GM19372 (cell line): ENCODE results near the gene MOK.

Experiments
- ATAC-seq: cut with Tn5 transposase; IDR thresholded peaks from one replicate; pipeline ENCODE4 v1.9.1; 2021; ENCODE audit warnings: mild to moderate bottlenecking, low read depth, moderate library complexity; ENCODE audit not compliant: unreplicated experiment

Gene MOK

DNA sequence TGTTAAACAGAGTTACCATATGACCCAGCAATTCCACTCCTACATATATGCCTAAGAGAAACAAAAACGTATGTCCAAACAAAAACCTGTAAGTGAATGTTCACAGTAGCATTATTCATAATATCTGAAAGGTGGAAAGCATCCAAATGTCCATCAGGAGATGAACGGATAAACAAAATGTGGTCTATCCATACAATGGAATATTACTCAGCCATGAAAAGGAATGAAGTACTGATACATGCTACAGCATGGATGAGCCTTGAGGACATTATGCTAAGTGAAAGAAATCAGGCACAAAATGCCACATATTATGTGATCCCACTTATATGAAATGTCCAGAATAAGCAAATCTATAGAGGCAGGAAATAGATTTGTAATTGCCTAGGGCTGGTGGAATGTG, 16.8 kb downstream of the MOK start:
- no peak for ATAC-seq

DNA sequence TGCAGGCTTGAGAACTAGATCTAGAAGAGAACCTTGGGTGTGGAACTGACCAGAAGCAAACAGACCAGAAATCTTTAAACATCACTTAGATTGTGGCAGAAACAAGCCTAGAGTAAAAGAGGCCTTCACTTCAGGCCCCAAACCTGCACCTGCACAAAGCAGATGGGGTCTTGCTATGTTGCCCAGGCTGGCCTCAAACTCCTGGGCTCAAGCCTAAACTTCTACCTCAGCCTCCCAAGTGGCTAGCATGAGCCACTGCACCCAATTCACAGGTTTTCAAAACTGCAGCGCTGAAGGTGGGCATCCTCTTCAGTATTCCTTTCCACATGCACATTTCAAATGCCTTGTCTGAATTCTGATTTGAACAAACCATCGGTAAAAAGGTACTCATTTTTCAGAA, 19.9 kb downstream of the MOK start:
- ATAC-seq: no peak

DNA sequence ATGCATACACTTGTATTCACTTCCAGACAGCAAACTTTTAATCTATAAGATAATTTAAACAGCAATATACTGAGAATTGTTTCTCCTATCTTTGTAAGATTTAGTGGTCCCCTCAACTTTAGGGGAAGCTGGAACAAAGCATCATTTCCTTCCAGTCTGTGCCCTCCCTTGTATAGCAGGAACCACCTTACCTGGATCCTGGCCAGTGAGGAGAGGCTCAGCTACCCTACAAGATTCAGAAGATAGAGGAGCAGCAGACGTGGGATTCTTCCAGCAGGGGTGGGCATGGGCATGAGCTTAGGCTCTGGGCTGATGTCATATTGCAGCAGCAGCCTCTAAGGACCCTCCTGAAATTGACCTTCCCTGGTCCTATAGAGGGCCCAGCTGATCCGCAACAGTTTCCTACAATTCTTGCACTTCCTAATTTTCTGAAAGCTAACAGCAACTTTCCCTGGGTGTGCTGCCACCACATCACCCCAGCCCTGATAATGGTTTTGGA, 21.3 kb downstream of the MOK start:
- ATAC-seq: no peak

DNA sequence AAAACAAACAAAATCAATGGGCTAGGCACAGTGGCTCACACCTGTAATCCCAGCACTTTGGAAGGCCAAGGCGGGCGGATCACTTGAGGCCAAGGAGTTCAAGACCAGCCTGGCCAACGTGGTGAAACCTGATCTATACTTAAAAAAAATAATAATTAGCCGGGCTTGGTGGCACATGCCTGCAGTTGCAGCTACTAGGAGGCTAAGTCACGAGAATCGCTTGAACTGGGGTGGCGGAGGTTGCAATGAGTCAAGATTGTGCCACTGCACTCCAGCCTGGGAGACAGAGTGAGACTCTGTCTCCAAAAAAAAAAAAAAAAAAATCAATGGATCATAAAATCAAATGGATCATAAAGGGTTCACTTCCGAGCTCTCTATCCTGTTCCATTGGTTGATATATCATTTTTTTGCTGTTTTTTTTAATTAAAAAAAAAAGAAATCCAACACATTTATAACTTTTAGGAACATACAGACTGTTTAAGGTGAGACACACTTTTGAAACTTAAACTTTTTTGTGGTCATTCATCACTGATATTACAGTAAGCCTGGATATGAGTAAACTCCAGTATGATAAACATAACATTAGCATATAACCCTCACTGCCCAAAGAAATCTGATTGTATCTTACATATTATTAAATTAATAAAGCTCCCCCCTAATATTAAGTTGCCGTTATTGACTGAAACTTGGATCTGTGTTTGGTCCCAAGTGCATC, 22.1 kb downstream of the MOK start:
- no peak for ATAC-seq

DNA sequence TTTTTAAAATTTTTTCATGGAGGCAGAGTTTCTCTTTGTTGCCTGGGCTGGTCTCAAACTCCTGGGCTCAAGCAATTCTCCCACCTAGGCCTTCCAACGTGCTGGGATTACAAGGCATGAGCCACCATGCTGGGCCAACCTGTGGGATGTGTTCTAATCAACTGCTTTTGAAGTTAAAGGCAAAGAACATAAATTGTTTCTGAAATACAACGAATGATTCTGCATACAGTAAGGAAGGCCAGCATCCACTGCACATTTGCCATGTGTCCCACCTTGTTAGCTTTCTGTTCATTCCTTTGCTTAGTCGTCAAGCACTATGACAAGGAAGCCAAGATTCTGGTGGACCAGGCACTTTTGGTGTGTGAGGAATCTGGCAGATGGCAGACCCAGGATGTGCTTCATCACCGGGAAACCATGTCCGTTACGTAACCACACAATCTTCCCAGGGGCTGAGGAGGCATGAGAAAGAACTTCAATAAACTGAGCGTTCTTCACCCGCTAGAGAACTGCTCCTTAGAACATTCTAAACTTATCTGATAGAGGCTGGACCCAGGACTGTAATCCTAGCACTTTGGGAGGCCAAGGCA, 24.5 kb downstream of the MOK start:
- no peak for ATAC-seq

DNA sequence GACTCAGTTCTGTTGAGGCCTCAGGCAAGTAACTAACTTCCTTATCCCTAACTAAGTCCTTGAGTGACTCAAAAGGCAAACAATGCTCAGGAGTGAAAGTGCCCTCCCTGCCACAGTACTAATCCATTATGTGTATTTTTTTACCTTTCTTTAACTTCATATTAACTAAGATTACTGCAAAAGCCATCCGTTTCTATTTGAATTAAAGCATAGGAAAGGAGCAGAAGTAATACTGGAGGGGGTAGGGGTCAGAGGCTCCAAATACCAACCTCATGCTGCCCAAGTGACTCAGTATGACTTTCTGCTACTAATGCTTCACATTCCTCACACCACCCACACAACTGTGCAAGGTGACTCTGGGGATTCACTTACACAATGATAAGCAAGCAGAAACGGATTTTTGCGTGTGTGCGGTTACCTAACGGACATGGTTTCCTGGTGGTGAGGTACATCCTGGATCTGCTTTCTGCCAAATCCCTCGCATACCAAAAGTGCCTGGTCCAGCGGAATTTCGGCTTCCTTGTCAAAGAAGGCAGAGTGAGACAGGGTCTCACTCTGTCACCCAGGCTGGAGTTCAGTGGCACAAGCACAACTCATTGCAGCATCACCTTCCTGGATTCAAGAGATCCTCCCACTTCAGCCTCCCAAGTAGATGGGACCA, 25.1 kb downstream of the MOK start:
- no peak for ATAC-seq

DNA sequence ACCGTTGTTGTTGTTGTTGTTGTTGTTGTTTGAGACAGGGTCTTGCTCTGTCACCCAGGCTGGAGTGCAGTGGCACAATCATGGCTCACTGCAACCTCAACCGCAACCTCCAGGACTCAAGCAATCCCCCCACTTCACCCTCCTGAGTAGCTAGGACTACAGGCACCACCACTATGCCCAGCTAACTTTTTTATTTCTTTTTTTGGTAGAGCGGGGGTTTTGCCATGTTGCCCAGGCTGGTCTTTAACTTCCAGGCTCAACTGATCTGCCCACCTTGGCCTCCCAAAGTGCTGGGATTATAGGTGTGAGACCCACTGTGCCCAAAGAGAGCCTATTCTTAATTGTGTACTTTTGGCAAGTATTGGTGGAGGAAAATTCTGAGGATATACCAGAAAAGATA, 25.7 kb downstream of the MOK start:
- no peak for ATAC-seq

DNA sequence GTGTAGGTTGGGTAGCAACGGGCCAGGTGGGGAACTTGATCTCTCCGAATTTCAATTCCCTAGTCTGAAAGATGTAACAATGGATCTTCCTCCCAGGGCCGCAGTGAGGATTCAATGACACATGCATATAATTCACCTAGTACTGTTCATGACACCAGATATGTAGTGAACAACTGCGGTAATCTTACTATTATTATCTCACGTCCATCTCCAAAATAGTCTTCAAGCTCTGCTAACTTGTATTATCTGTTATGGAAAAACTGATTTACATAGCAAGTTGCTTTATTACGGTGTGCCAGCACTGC, 26.4 kb downstream of the MOK start:
- ATAC-seq: no peak

DNA sequence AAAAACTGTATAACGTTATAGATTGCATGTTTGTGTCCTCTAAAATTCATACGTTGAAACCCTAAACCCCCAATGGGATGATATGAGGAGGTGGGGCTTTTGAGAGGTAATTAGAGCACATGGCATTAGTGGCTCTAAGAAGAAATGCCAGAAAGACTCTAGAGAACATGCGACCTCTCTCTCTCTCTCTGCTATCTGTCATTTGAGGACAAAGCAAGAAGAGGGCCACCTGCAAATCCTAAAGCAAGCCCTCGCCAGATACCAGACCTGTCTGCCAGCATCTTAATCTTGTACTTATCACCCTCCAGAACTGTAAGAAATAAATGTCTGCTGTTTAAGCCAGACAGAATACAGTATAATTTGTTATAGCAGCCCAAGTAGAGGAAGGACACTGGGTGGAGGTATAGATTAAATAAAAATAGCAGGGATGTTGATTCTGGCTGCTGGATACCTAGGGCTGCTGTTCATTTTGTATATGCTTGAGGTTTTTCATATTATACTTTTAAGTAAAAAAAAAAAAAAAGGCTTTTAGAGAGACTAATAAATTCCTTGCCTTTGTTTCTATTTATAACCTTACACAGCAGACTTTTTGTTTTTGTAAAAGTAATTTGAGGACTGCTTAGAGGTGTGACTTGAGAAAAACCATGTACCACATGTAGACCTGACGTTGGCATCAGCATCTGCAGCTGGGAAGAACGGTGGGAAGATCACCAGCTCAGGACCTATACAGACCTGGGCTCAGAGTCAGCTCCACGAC, 26.9 kb downstream of the MOK start:
- ATAC-seq: no peak

DNA sequence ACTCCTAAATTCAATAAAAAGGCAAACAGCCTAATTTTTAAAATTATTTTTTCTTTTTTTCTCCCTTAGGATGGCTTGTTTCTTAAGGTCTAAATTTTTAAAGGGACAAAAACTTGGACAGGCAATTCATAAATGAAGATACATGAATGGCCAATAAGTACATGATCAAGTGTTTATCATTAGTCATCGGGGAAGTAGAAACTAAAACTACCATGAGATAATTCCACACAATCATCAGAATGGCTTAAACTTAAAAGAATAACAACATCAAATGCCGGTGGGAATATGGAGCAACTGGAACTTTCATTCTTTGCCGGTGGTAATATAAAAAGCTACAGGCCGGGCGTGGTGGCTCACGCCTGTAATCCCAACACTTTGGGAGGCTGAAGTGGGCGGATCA, 29.1 kb downstream of the MOK start:
- ATAC-seq: no peak

DNA sequence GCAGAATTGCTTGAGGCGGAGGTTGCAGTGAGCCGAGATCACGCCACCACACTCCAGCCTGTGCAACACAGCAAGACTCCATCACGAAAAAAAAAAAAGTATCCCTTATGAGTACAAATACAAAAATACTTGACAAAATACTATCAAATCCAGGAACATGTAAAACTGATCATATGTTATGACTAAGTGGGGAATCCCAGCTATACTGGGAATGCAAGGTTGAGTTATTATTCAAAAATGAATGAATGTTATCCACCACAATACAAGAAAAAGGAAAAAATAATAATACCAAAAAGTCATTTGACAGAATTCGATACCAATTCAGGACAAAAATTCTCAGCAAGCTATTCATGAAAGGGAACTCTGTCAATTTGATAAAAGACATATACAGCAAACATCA, 32.6 kb downstream of the MOK start:
- no peak for ATAC-seq

DNA sequence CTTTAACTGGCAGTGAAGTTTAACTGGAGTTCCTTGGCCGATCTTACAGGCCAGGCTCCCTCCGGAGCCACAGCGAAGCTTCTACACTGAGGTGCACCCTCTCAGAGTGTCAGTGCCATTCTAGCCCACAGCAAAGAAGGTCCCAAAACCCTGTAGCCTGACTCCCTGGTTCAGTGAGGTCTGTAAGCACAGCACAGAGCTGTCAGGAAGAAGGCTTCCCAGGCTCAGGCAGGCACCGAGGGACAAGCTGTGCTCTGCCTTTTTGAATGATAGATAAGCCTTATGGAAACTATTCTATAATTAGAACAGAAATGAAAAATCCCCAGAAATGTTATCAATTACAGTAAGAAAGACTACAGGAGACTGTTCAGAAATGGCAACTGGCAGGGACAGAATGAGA, 40.2 kb downstream of the MOK start:
- ATAC-seq: no peak

DNA sequence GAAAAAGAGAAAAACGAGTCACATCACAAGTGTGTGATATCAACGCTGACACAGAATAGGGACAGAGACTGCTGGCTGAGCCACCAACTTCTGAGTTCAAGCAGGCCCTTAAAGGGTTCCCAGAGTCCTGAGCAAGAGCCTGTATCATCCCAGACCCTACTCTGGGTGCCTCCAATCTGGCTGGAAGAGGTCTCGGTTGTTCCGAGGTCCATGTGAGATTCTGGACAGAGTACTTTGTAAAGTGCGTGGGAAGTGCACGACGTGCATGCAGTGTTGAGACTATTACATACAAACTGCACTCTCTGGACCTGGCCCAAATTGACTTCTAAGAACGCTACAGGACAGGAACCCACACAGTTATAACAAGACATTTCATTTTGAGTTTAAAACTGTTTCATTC, 40.6 kb downstream of the MOK start:
- ATAC-seq: no peak

DNA sequence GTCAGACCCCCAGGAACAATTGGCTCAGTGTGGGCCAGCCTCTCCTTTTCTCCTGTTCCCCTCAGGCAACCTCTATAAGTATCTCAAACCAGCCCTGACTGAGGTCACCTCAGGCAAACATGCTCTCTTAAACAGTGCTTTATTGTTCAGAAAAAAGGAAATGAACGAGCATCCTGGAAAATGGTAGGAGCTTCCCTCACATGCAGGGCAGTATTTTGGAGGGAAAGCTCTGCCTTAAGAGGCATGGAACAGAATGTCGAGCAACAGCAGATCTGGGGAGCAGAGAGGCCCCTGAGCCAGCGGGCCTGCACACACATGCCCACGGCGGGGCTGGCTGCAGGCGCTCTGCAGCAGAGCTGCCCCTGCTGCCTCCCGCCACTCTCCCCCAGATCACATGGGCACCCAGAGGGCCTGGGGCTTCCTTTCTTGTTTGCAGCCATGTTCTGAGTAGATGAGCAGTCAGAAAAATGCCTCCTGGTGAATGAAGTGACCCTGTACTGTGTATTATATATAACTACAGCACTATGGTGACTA, 42.0 kb downstream of the MOK start:
- no peak for ATAC-seq

DNA sequence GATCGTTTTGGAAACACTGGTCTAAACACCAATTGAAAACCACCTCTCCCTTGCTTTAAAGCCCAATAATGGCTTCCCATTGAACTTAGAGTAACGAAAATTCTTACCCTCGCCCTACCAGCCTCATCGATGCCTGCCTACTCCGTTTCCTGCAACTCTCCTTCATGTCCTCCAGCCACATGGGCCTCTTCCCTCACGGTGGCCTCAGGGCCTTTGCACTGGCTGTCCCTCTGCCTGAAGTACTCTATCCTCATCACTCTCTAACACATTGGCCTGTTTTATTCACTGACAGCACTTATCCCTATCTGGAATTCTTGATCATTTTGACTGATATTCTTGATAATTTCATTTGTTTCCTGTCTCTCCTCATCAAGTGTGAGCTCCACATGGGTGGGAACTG, 46.8 kb downstream of the MOK start:
- no peak for ATAC-seq

DNA sequence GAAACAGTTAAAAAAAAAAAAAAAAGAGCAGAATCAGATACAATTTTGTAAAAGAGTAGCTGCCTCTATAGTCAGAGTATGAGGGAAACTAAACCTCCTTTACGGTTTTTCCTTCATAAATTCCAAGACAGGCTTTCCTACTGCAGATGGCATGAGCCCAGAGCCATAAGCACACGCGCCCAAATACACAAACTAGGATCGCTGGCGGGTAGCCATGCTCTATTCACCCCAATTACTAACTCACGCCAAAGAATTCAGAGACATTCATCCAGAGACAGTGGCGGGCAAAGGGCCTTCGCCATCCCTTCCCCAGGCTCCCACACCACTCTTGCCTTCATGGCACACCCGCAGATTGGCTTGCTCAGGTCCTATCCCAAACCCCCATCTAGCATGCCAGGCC, 48.2 kb downstream of the MOK start:
- no peak for ATAC-seq

DNA sequence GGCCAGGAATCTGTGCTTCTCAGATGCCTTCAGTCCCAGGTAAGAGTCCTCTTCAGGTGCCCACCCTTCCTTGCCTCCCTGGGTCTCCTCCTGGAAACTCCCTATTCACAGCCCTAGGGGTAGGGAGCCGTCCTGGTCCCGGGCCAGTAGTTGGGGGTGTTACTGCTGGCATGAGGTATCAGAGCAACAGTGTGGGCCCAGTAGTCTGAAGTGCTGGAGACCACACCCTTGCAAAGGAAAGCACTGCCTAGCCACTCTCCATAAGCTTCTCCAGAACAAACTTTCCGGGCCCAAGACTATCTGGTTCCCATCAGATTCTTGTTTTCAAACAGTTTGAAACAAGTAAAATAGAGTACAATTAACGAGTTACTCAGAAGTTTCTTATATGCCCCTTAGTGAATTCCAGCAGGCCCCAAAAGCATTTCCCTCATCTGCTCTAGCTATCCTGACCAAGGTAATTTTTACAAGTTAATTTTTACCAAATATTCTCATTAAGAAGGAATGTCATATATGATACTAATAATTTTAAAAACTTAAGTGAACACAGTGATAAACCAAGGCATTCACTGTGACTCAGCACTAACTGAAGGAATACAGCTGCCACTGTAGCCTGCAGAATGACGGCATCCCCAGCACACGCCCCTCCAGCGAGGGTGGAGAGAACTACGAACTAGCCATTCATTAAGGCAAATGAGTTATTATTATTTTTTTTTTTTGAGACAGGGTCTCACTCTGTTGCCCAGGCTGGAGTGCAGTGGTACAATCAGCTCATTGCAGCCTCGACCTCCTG, 49.4 kb downstream of the MOK start:
- ATAC-seq: no peak

DNA sequence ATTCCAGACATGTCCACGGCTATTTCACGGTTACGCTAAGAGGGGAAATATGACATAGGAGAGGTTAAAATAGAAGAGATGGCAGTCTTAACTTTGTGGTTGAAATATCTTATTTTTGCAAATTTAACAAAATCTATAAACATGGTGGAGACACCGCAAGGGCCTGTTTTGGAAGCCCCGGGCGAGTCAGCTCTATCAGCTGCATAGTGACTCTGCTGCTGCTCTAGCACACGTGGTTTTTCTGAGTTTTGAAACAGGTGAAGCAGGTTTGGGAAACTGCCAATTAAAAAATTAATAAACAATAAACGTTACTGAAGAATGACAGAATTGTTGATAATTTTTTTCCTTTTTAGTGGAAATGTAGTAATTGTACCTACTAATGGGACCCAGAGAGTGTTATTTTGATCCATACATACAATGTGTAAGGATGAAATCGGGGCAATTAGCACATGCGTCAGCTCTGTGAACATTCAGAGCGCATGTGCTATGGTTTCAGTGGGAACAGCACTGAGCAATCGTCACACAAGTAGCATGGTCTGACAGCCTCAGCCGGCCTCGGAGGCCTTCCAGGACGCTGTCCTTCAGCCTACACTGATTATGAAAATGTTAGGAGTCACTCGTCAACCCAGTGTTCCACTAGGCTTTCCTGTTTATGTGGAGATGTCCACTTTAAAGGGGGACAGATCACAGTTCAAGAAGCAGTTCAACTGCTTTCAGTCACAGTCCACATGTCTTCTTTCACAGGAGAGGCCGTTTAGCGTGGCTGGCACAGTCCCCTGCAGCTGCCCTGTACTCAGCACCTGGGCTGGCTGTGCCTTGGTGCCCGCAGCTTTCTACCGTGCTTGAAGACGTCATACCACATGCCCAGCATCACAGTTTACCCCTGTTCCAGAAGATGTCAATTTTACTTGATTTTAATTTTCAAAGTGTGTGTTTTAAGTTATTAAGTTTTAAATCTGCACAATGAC, 51.8 kb downstream of the MOK start:
- ATAC-seq: no peak

DNA sequence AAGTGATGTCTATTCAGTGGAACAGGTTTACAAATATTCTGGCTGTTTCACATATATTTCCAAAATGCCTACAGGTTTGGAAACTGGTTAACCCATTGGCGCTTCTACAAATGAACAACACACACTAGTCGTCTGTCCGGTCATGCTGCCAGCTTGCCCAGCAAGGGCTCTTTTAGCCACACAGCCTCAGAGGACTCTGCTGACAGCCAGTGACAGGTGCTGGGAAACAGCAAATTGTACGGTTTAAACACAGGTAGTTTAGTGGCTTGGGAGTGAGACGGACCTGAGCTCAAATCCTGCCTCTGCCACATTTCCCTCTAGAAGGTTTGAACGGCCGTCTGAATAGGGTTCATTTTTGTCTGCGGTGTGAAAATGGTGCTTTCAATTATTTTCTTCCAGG, 53.8 kb downstream of the MOK start:
- no peak for ATAC-seq
